Endothelial cell of umbilical vein (primary cell): ENCODE measurements around the gene TMEM37. TPM values are rescaled to one million over a fixed set of nuclear protein-coding genes. Genes with fewer than 3 reads are reported as not detected.

Source experiments
- BruUV-seq: library from RNA; stranded (reverse); fragments of 400-500 nt; replicated peaks from 2 replicates; lab custom pipeline; 2021; lab: Mats Ljungman, UMichigan
- CTCF ChIA-PET: fragments of 300-600, 350-600 bp; sonication (Branson Sonifier 250); formaldehyde crosslinking; loops from one replicate; lab custom pipeline; 2021; ENCODE audit warnings: antibody characterized with exemption, inconsistent platforms; lab: Charles Lee
- POLR2A ChIA-PET: fragments of 300-600, 350-600 bp; sonication (Branson Sonifier 250); formaldehyde crosslinking; loops from one replicate; lab custom pipeline; 2021; ENCODE audit warnings: antibody characterized with exemption, inconsistent platforms; lab: Charles Lee
- DNase-seq: peaks from one replicate; pipeline ENCODE4 v3.0.0-alpha.2; 2011; ENCODE audit warnings: low read depth, low spot score
- FAIRE-seq: peaks from 2 replicates; lab custom pipeline; 2011; peaks lifted over from hg19 to GRCh38; lab: Jason Lieb, UNC
- H2AFZ ChIP-seq: 2 replicates; pipeline ENCODE4 v1.6.0; 2012; ENCODE audit warnings: low read depth, low read length, control low read depth, inconsistent platforms
- H3K27ac ChIP-seq: 2 replicates; pipeline ENCODE4 v1.5.1; 2011; ENCODE audit warnings: low read depth, mild to moderate bottlenecking, control low read depth, low read length, moderate library complexity; ENCODE audit not compliant: insufficient read depth
- H3K27me3 ChIP-seq, 2 experiments: 2 replicates each; pipeline versions ENCODE4 v1.6.0 to v1.6.1; 2011; ENCODE audit warnings: low read length in 2 of 2, mixed read lengths in 1 of 2; ENCODE audit not compliant: control insufficient read depth in 2 of 2, insufficient read depth in 2 of 2
- H3K36me3 ChIP-seq, 2 experiments: 2 replicates in 1 of 2; 3 replicates in 1 of 2; pipeline ENCODE4 v1.5.1; 2011; ENCODE audit warnings: low read length in 2 of 2, mild to moderate bottlenecking in 1 of 2, moderate library complexity in 1 of 2; ENCODE audit not compliant: control insufficient read depth in 2 of 2, insufficient read depth in 2 of 2; ENCODE audit errors: extremely low read depth in 1 of 2
- H3K4me1 ChIP-seq: 3 replicates; pipeline ENCODE4 v1.5.1; 2011; ENCODE audit warnings: mild to moderate bottlenecking, low read length; ENCODE audit not compliant: control insufficient read depth, insufficient read depth; ENCODE audit errors: extremely low read depth
- H3K4me2 ChIP-seq: 2 replicates; pipeline ENCODE4 v1.6.1; 2011; ENCODE audit warnings: low read length, control low read depth, mixed read lengths; ENCODE audit not compliant: insufficient read depth
- H3K4me3 ChIP-seq, 3 experiments: fragments of 200-600 bp in 1 of 3; sonication (generic), shearing (Covaris generic) in 1 of 3; replicated peaks in 1 of 3; 2 replicates each; pipeline ENCODE4 v1.5.1; 2011 to 2016; ENCODE audit warnings: control low read depth in 3 of 3, low read length in 3 of 3, mild to moderate bottlenecking in 2 of 3, inconsistent platforms in 1 of 3, low read depth in 1 of 3, moderate library complexity in 1 of 3; ENCODE audit not compliant: insufficient read depth in 1 of 3
- H3K79me2 ChIP-seq: 2 replicates; pipeline ENCODE4 v1.6.0; 2012; ENCODE audit warnings: low read length, inconsistent platforms; ENCODE audit not compliant: control insufficient read depth, insufficient read depth
- H3K9ac ChIP-seq: replicated peaks from 2 replicates; pipeline ENCODE3; 2011; ENCODE audit warnings: low read length, control low read depth; ENCODE audit not compliant: insufficient read depth; ENCODE audit errors: extremely low read depth
- H3K9me1 ChIP-seq: replicated peaks from 3 replicates; pipeline ENCODE4 v1.6.0; 2011; ENCODE audit warnings: mild to moderate bottlenecking, low read length; ENCODE audit not compliant: control insufficient read depth, insufficient read depth; ENCODE audit errors: extremely low read depth
- H3K9me3 ChIP-seq: replicated peaks from 2 replicates; pipeline ENCODE4 v1.5.1; 2012; ENCODE audit warnings: low read length, inconsistent platforms; ENCODE audit not compliant: control insufficient read depth, insufficient read depth
- H4K20me1 ChIP-seq: replicated peaks from 2 replicates; pipeline ENCODE3; 2011; ENCODE audit warnings: mild to moderate bottlenecking, low read length; ENCODE audit not compliant: control insufficient read depth, insufficient read depth; ENCODE audit errors: extremely low read depth
- CTCF ChIP-seq, 2 donors: IDR thresholded peaks; 1 replicate in 1 of 2; 2 replicates in 1 of 2; pipeline ENCODE4 v1.5.1; 2011; ENCODE audit warnings: low read length in 2 of 2, mild to moderate bottlenecking in 2 of 2, moderate library complexity in 2 of 2, control low read depth in 1 of 2, inconsistent platforms in 1 of 2, low read depth in 1 of 2; ENCODE audit not compliant: insufficient read depth in 1 of 2; ENCODE audit errors: extremely low read depth in 1 of 2
- EZH2 ChIP-seq: IDR thresholded peaks from 2 replicates; pipeline ENCODE4 v1.6.1; 2012; ENCODE audit warnings: borderline replicate concordance, low read depth, mild to moderate bottlenecking, moderate library complexity, low read length, inconsistent platforms; ENCODE audit not compliant: severe bottlenecking
- FOS ChIP-seq: IDR thresholded peaks from 2 replicates; pipeline ENCODE4 v1.6.1; 2011; ENCODE audit warnings: mild to moderate bottlenecking, low read length, moderate library complexity, borderline replicate concordance; ENCODE audit not compliant: insufficient read depth
- GATA2 ChIP-seq: IDR thresholded peaks from 2 replicates; pipeline ENCODE4 v1.7.0; 2011; ENCODE audit warnings: low read depth, mild to moderate bottlenecking, moderate library complexity, mixed read lengths, low read length; ENCODE audit not compliant: insufficient read length, insufficient read depth
- JUN ChIP-seq: IDR thresholded peaks from 2 replicates; pipeline ENCODE4 v1.6.1; 2011; ENCODE audit warnings: borderline replicate concordance, low read depth; ENCODE audit not compliant: insufficient read length, insufficient read depth
- MAX ChIP-seq: IDR thresholded peaks from 2 replicates; pipeline ENCODE4 v1.6.1; 2011; ENCODE audit not compliant: insufficient read depth, insufficient read length
- MYC ChIP-seq: IDR thresholded peaks from one replicate; pipeline ENCODE4 v1.6.1; 2011; ENCODE audit warnings: mild to moderate bottlenecking, low read depth, low read length
- POLR2A ChIP-seq: IDR thresholded peaks from 2 replicates; pipeline ENCODE4 v1.6.1; 2012; ENCODE audit warnings: low read depth, mild to moderate bottlenecking, control low read depth, low read length
- POLR2AphosphoS5 ChIP-seq: IDR thresholded peaks from 2 replicates; pipeline ENCODE4 v1.6.1; 2012; ENCODE audit warnings: low read depth, mild to moderate bottlenecking, control low read depth, low read length, moderate library complexity; ENCODE audit not compliant: insufficient read depth
- dilution Hi-C: fragments of 300-500 bp; cut with MboI; formaldehyde crosslinking; loops from one replicate; pipeline ENCODE4 v1.15.0; 2019; ENCODE audit warnings: low sequenced_read_pairs; ENCODE audit not compliant: extremely low pct_ligation_motif_present
- intact Hi-C: fragments of 100-400 bp; cut with micrococcal nuclease; formaldehyde crosslinking; loops from one replicate; pipeline ENCODE4 v1.10.0; 2022
- polyA plus RNA-seq, 4 experiments: library from polyadenylated mRNA; depleted of rRNA in 3 of 4; stranded (reverse) in 3 of 4; unstranded in 1 of 4; fragments of >200 nt; gene quantifications; 2 replicates each; pipeline versions ENCODE4 v1.2.1 to v1.2.3, GENCODE V29; 2011 to 2012; ENCODE audit warnings: missing spikeins in 1 of 4
- total RNA-seq: library from RNA; stranded (reverse); gene quantifications from 2 replicates; pipeline ENCODE4 v1.2.3, GENCODE V29; 2021

TMEM37 gene
- total and polyA plus RNA-seq, 2 donors (not counting 3 experiments of a cell fraction or from before 2014, with no cell fraction given): 3.5 to 16.2 TPM

- CTCF ChIA-PET: interaction anchor here (1.8 to 1.9 kb wide), 2 partner anchors 10 to 37 kb away, joined by 3 to 6 read pairs; no protein-coding TSS in a partner anchor
Measured at GRCh38 chr2:119438726-119439284, 7.2 kb downstream of the TMEM37 start.

More at GRCh38 chr2:119438726-119439284, 7.2 kb downstream of the TMEM37 start:
- Histone ChIP-seq H3K79me2 (no peaks in the 10 kb centered on the region), H3K9me3 (no peaks in the 10 kb centered on the region), H3K9me1 (no peaks in the 10 kb centered on the region), H3K36me3 (no peaks in the 10 kb centered on the region), H3K4me2 (no peak overlapping the region), H4K20me1 (no peaks in the 10 kb centered on the region), H3K9ac (no peak overlapping the region), H3K27ac (no peak overlapping the region), H3K4me3 (no peak overlapping the region), H2AFZ (no peak overlapping the region), H3K27me3 (no peaks in the 10 kb centered on the region), H3K4me1 (no peaks in the 10 kb centered on the region)
- no TSS peak for BruUV-seq
- DNase-seq (no peak), FAIRE-seq (no peak)
- dilution Hi-C loops: no loop called here
- no peak for TF ChIP-seq FOS
- TF ChIP-seq JUN: no peak
- no peak for TF ChIP-seq MAX
- TF ChIP-seq MYC: no peak
- no peak for TF ChIP-seq CTCF (IDR thresholded peaks at IDR 0.05; ENCODE audit: extremely low read depth in 1 of 2, insufficient read depth in 1 of 2, low read depth in 1 of 2, low read length in 2 of 2)
- TF ChIP-seq EZH2: no peak
- TF ChIP-seq POLR2A: no peak
- no peak for TF ChIP-seq POLR2AphosphoS5
- no peak for TF ChIP-seq GATA2
- intact Hi-C loops: no loop called here
- POLR2A ChIA-PET: no interaction called here
